Measurements from ENCODE around the gene LARP4. TPM values are rescaled to one million over a fixed set of nuclear protein-coding genes. Genes with fewer than 3 reads are reported as not detected.

The LARP4 gene
- total and polyA plus RNA-seq, 2 donors (not counting 3 experiments of a cell fraction or from before 2014, with no cell fraction given) = 8.9 to 69.6 TPM

GRCh38 chr12:50402264-50403000 lies 1.7 kb downstream of the LARP4 start:
- H3K4me3 ChIP-seq (replicated peaks in 1 of 3; ENCODE audit: insufficient read depth in 1 of 3, low read depth in 1 of 3, low read length in 3 of 3) = peak overlapping the region; percentile 71 to 90 (median 74)
- peaks cover 17% of the 10 kb centered on the region for H3K4me1 ChIP-seq (ENCODE audit: control insufficient read depth, extremely low read depth, insufficient read depth, low read length)
- ChIA-PET CTCF (interaction anchor here (1.1 to 2.4 kb wide), 2 partner anchors 13 to 88 kb away, joined by 4 to 8 read pairs; no protein-coding TSS in a partner anchor), POLR2A (no interaction called here)
- peak overlapping the region; percentile 99 for H3K4me2 ChIP-seq (ENCODE audit: insufficient read depth, low read length)
- TF ChIP-seq EZH2 (IDR thresholded peaks at IDR 0.05; ENCODE audit: borderline replicate concordance, low read depth, low read length, severe bottlenecking) (no peak), MYC (IDR thresholded peaks at IDR 0.05; ENCODE audit: low read depth, low read length) (no peak)
- peak overlapping the region; percentile 82 for H3K9ac ChIP-seq (replicated peaks; ENCODE audit: extremely low read depth, insufficient read depth, low read length)
- no peaks in the 10 kb centered on the region for H4K20me1 ChIP-seq (replicated peaks; ENCODE audit: control insufficient read depth, extremely low read depth, insufficient read depth, low read length)
- DNase-seq (ENCODE audit: low read depth, low spot score) (peak; percentile 44), FAIRE-seq (no peak)
- no peaks in the 10 kb centered on the region for H3K9me1 ChIP-seq (replicated peaks; ENCODE audit: control insufficient read depth, extremely low read depth, insufficient read depth, low read length)
- H3K27ac ChIP-seq (ENCODE audit: insufficient read depth, low read depth, low read length) = peak overlapping the region; percentile 32
- intact Hi-C loops (cut with micrococcal nuclease) = no loop called here
- H3K27me3 ChIP-seq (ENCODE audit: control insufficient read depth in 2 of 2, insufficient read depth in 2 of 2, low read length in 2 of 2) = no peaks in the 10 kb centered on the region
- dilution Hi-C loops (cut with MboI; ENCODE audit: extremely low pct_ligation_motif_present, low sequenced_read_pairs) = no loop called here
- H3K36me3 ChIP-seq (ENCODE audit: control insufficient read depth in 2 of 2, extremely low read depth in 1 of 2, insufficient read depth in 2 of 2, low read length in 2 of 2) = no peaks in the 10 kb centered on the region
- no peaks in the 10 kb centered on the region for H3K9me3 ChIP-seq (replicated peaks; ENCODE audit: control insufficient read depth, insufficient read depth, low read length)
- H2AFZ ChIP-seq (ENCODE audit: low read depth, low read length) = no peak overlapping the region
- peaks cover 65% of the 10 kb centered on the region for H3K79me2 ChIP-seq (ENCODE audit: control insufficient read depth, insufficient read depth, low read length)
- BruUV-seq (replicated peaks) = no TSS peak

GRCh38 chr12:50403001-50403440 lies 2.3 kb downstream of the LARP4 start:
- BruUV-seq (replicated peaks) = no TSS peak
- peak overlapping the region; percentile 82 for H3K9ac ChIP-seq (replicated peaks; ENCODE audit: extremely low read depth, insufficient read depth, low read length)
- no peaks in the 10 kb centered on the region for H3K9me1 ChIP-seq (replicated peaks; ENCODE audit: control insufficient read depth, extremely low read depth, insufficient read depth, low read length)
- no peaks in the 10 kb centered on the region for H4K20me1 ChIP-seq (replicated peaks; ENCODE audit: control insufficient read depth, extremely low read depth, insufficient read depth, low read length)
- H3K4me2 ChIP-seq (ENCODE audit: insufficient read depth, low read length) = peak overlapping the region; percentile 99
- H2AFZ ChIP-seq (ENCODE audit: low read depth, low read length) = no peak overlapping the region
- no peak for DNase-seq (ENCODE audit: low read depth, low spot score)
- ChIA-PET CTCF (interaction anchor here (1.1 to 2.4 kb wide), 2 partner anchors 12 to 88 kb away, joined by 4 to 8 read pairs; no protein-coding TSS in a partner anchor), POLR2A (no interaction called here)
- TF ChIP-seq EZH2 (IDR thresholded peaks at IDR 0.05; ENCODE audit: borderline replicate concordance, low read depth, low read length, severe bottlenecking) (no peak), POLR2AphosphoS5 (IDR thresholded peaks at IDR 0.05; ENCODE audit: insufficient read depth, low read depth, low read length) (no peak)
- peak overlapping the region; percentile 9 to 90 (median 74) for H3K4me3 ChIP-seq (replicated peaks in 1 of 3; ENCODE audit: insufficient read depth in 1 of 3, low read depth in 1 of 3, low read length in 3 of 3)
- peak overlapping the region; percentile 32 for H3K27ac ChIP-seq (ENCODE audit: insufficient read depth, low read depth, low read length)
- no peaks in the 10 kb centered on the region for H3K36me3 ChIP-seq (ENCODE audit: control insufficient read depth in 2 of 2, extremely low read depth in 1 of 2, insufficient read depth in 2 of 2, low read length in 2 of 2)
- dilution Hi-C loops (cut with MboI; ENCODE audit: extremely low pct_ligation_motif_present, low sequenced_read_pairs) (no loop called here), intact Hi-C loops (cut with micrococcal nuclease) (no loop called here)
- no peaks in the 10 kb centered on the region for H3K9me3 ChIP-seq (replicated peaks; ENCODE audit: control insufficient read depth, insufficient read depth, low read length)
- FAIRE-seq = no peak
- H3K4me1 ChIP-seq (ENCODE audit: control insufficient read depth, extremely low read depth, insufficient read depth, low read length) = peaks cover 17% of the 10 kb centered on the region
- H3K79me2 ChIP-seq (ENCODE audit: control insufficient read depth, insufficient read depth, low read length) = peaks cover 71% of the 10 kb centered on the region
- no peaks in the 10 kb centered on the region for H3K27me3 ChIP-seq (ENCODE audit: control insufficient read depth in 2 of 2, insufficient read depth in 2 of 2, low read length in 2 of 2)
